ENCODE measurements around the gene CPN2. TPM values are rescaled to one million over a fixed set of nuclear protein-coding genes. Genes with fewer than 3 reads are reported as not detected.

The CPN2 gene
- total and polyA plus RNA-seq, 10 of the 15 experiments (the other 5 are each of a cell fraction or from before 2014, with no cell fraction given), result not detected

- Histone ChIP-seq H3K27ac (ENCODE audit: control insufficient read depth, insufficient read depth) (no peak overlapping the region), H3K27me3 (replicated peaks in 1 of 2; ENCODE audit: control insufficient read depth in 2 of 2, insufficient read depth in 2 of 2, low read length in 1 of 2) (no peaks in the 10 kb centered on the region; a peak in 1 of 4 replicates), H4K20me1 (ENCODE audit: control insufficient read depth, insufficient read depth) (no peaks in the 10 kb centered on the region), H3K4me2 (ENCODE audit: control insufficient read depth, insufficient read depth) (peak overlapping the region; percentile 75), H3K9ac (ENCODE audit: control insufficient read depth, insufficient read depth, low read length) (no peak overlapping the region), H3K79me2 (ENCODE audit: control insufficient read depth, insufficient read depth, low read length) (no peaks in the 10 kb centered on the region), H3K4me1 (ENCODE audit: control insufficient read depth, insufficient read depth, low read length) (peaks cover 6% of the 10 kb centered on the region), H2AFZ (ENCODE audit: control insufficient read depth, low read depth, low read length) (no peak overlapping the region), H3K4me3 (no peak overlapping the region), H3K9me3 (replicated peaks; ENCODE audit: control insufficient read depth, insufficient read depth, low read length) (peaks cover 11% of the 10 kb centered on the region; the same call in 1 of the 3 replicates), H3K36me3 (ENCODE audit: control insufficient read depth in 2 of 2, insufficient read depth in 2 of 2, low read length in 1 of 2) (no peaks in the 10 kb centered on the region)
- DNase-seq (ENCODE audit: low read depth, low spot score) (no peak), ATAC-seq (peak; percentile 38), FAIRE-seq (no peak)
- in situ Hi-C loops (cut with MboI), result loop anchor here (5.0 kb wide), 1 partner anchor 529 kb away; no protein-coding TSS in a partner anchor
- ChIA-PET RAD21 (ENCODE audit: unreplicated experiment) (interaction anchor here (0.7 to 2.5 kb wide), 18 partner anchors 8 to 654 kb away, joined by 3 to 35 read pairs (median 4); partner anchors contain the start of gene HES1), CTCF (interaction anchor here (0.6 to 4.2 kb wide), 44 partner anchors 8 to 704 kb away, joined by 3 to 56 read pairs (median 4); no protein-coding TSS in a partner anchor), SMC1A (ENCODE audit: uncharacterized antibody, unreplicated experiment) (interaction anchor here (0.6 to 2.9 kb wide), 17 partner anchors 9 to 857 kb away, joined by 3 to 40 read pairs (median 3); partner anchors contain the start of gene HES1), POLR2A (no interaction called here)
- intact Hi-C loops (cut with micrococcal nuclease; ENCODE audit: unreplicated experiment), result loop anchor here (2.0 to 10.0 kb wide), 5 partner anchors 179 to 651 kb away; partner anchors contain the start of gene HES1
- WGBS (ENCODE audit: insufficient coverage, insufficient replicate concordance, low lambda C conversion rate, missing lambda C conversion rate), result 29% methylated on average over 17 of the region's 17 CpGs
- no TSS peak for BruUV-seq (replicated peaks)
- TF ChIP-seq KDM1A (IDR thresholded peaks at IDR 0.05; ENCODE audit: borderline replicate concordance), result no peak
- no peak for TF ChIP-seq ZBTB40 (IDR thresholded peaks at IDR 0.05; ENCODE audit: borderline replicate concordance)
- no peak for TF ChIP-seq CBX5 (IDR thresholded peaks at IDR 0.05; ENCODE audit: low read depth)
Measured at GRCh38 chr3:194315965-194316361, 35.2 kb downstream of the CPN2 start.
